Activated T-cell treated with anti-CD3 and anti-CD28 coated beads, Interleukin-2, amount 50 U/mL, for 72 hours (primary cell): ENCODE results near the gene AP3B1. TPM values are rescaled to one million over a fixed set of nuclear protein-coding genes. Genes with fewer than 3 reads are reported as not detected.

Experiments used
- ATAC-seq, 2 donors: fragments of 150-1000 bp; cut with Tn5 transposase; replicated peaks in 1 of 2; 2 replicates each; pipeline ENCODE4 v1.10.0; 2021; ENCODE audit warnings: moderate library complexity in 2 of 2, mild to moderate bottlenecking in 1 of 2
- DNase-seq, 2 donors: peaks; one replicate each; pipeline ENCODE4 v3.0.0; 2021 to 2022; ENCODE audit warnings: mixed read lengths in 1 of 2
- H3K27ac Mint-ChIP-seq: one replicate; pipeline ENCODE4 v1.8.0; 2022; ENCODE audit warnings: mild to moderate bottlenecking, moderate library complexity, mixed read lengths
- H3K27me3 Mint-ChIP-seq: one replicate; pipeline ENCODE4 v1.8.0; 2022; ENCODE audit warnings: low read depth, mixed read lengths
- H3K36me3 Mint-ChIP-seq, 2 donors: one replicate each; pipeline ENCODE4 v1.8.0; 2022; ENCODE audit warnings: mixed read lengths in 2 of 2, mild to moderate bottlenecking in 1 of 2; ENCODE audit not compliant: insufficient read depth in 2 of 2
- H3K4me1 Mint-ChIP-seq: one replicate; pipeline ENCODE4 v1.8.0; 2022; ENCODE audit warnings: low read depth, mixed read lengths
- H3K4me3 Mint-ChIP-seq, 2 donors: one replicate each; pipeline ENCODE4 v1.8.0; 2022; ENCODE audit warnings: mild to moderate bottlenecking in 2 of 2, mixed read lengths in 2 of 2, moderate library complexity in 2 of 2
- H3K9me3 Mint-ChIP-seq, 2 donors: one replicate each; pipeline ENCODE4 v1.8.0; 2022; ENCODE audit warnings: mixed read lengths in 2 of 2
- total RNA-seq, 2 donors: library from RNA; stranded (reverse); gene quantifications; one replicate each; pipeline ENCODE4 v1.2.3, GENCODE V29; 2022

AP3B1 gene
- total RNA-seq, 2 donors from 2014 or later: 43.6 to 45.1 TPM

GRCh38 chr5:78283105-78283504, 11.4 kb downstream of the AP3B1 start:
- H3K4me1 Mint-ChIP-seq: peaks cover 10% of the 10 kb centered on the region
- no peaks in the 10 kb centered on the region for H3K9me3 Mint-ChIP-seq
- H3K36me3 Mint-ChIP-seq: peaks cover 5% of the 10 kb centered on the region in 2 donors
- H3K4me3 Mint-ChIP-seq: no peak overlapping the region
- no peak for DNase-seq
- ATAC-seq: no peak
- no peak overlapping the region for H3K27ac Mint-ChIP-seq
- H3K27me3 Mint-ChIP-seq: no peaks in the 10 kb centered on the region

- no peak for DNase-seq
- ATAC-seq: no peak
Measured at GRCh38 chr5:78280261-78280660, 14.2 kb downstream of the AP3B1 start.

GRCh38 chr5:78279194-78279593, 15.3 kb downstream of the AP3B1 start:
- Mint-ChIP-seq H3K27ac (no peak overlapping the region), H3K4me1 (peaks cover 13% of the 10 kb centered on the region), H3K27me3 (no peaks in the 10 kb centered on the region), H3K36me3 (peaks cover 0 to 1% of the 10 kb centered on the region in 2 donors), H3K4me3 (no peak overlapping the region), H3K9me3 (no peaks in the 10 kb centered on the region)
- no peak for DNase-seq
- no peak for ATAC-seq

More at GRCh38 chr5:78280261-78280660, 14.2 kb downstream of the AP3B1 start:
- H3K4me1 Mint-ChIP-seq: peaks cover 10% of the 10 kb centered on the region
- H3K36me3 Mint-ChIP-seq: peaks cover 1 to 2% of the 10 kb centered on the region in 2 donors
- no peaks in the 10 kb centered on the region for H3K9me3 Mint-ChIP-seq
- no peak overlapping the region for H3K27ac Mint-ChIP-seq
- H3K27me3 Mint-ChIP-seq: no peaks in the 10 kb centered on the region
- no peak overlapping the region for H3K4me3 Mint-ChIP-seq

- DNase-seq: no peak
- no peaks in the 10 kb centered on the region for H3K9me3 Mint-ChIP-seq
- no peak for ATAC-seq
- no peaks in the 10 kb centered on the region for H3K36me3 Mint-ChIP-seq
- no peak overlapping the region for H3K4me3 Mint-ChIP-seq
- H3K27ac Mint-ChIP-seq: no peak overlapping the region
- H3K4me1 Mint-ChIP-seq: peaks cover 6% of the 10 kb centered on the region
- H3K27me3 Mint-ChIP-seq: no peaks in the 10 kb centered on the region
Measured at GRCh38 chr5:78277715-78278114, 16.8 kb downstream of the AP3B1 start.

DNA sequence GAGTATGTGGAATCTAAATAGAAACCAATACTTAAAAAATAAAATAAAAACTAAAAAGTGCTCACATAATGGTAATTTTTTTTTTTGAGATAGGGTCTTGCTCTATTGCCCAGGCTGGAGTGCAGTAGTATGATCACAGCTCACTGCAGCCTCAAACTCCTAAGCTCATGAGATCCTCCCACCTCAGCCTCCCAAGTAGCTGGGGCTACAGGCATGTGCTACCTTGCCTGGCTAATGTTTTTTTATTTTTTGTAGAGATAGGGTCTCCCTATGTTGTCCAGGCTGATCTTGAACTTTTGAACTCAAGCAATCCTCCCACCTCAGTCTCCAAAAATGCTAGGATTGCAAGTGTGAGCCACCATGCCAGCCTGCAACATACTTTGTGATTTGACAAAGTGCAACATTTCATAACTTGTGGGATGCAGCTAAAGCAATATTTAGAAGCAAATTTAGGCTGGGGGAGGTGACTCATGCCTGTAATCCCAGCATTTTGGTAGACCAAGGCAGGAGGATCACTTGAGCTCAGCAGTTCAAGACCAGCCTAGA, 18.4 kb downstream of the AP3B1 start:
- no peaks in the 10 kb centered on the region for H3K36me3 Mint-ChIP-seq
- peaks cover 6% of the 10 kb centered on the region for H3K4me1 Mint-ChIP-seq
- no peak overlapping the region for H3K4me3 Mint-ChIP-seq
- H3K9me3 Mint-ChIP-seq: no peaks in the 10 kb centered on the region
- H3K27ac Mint-ChIP-seq: no peak overlapping the region
- ATAC-seq (no peak), DNase-seq (no peak)
- no peaks in the 10 kb centered on the region for H3K27me3 Mint-ChIP-seq

DNA sequence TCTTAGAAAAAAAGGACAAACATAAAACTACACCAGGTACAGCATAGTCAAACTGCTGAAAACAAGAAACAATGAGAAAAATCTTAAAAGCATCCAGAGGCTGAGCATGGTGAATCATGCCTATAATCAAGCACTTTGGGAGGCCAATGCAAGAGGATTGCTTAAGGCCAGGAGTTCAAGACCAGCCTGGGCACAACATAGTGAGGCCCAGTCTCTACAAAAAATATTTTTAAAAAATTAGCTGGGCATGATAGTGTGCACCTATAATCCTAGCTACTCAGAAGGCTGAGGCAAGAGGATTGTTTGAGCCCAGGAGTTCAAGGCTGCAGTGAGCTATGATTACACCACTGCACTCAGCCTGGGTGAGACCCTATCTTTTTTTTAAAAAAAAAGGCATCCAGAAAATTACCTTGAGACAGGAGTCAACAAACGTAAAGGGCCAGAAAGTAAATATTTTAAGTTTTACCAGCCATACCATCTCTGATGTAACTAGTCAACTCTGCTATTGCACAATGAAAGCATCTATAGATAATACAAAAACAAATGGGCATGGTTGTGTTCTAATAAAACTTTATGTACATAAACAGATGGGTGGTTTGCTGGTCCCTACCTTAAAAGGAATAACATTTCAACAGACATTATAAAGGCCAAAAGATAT, 19.8 kb downstream of the AP3B1 start:
- Mint-ChIP-seq H3K27ac (peak overlapping the region; percentile 33), H3K4me3 (no peak overlapping the region), H3K4me1 (peaks cover 6% of the 10 kb centered on the region), H3K36me3 (no peaks in the 10 kb centered on the region), H3K9me3 (no peaks in the 10 kb centered on the region), H3K27me3 (no peaks in the 10 kb centered on the region)
- no peak for DNase-seq
- ATAC-seq: no peak

DNA sequence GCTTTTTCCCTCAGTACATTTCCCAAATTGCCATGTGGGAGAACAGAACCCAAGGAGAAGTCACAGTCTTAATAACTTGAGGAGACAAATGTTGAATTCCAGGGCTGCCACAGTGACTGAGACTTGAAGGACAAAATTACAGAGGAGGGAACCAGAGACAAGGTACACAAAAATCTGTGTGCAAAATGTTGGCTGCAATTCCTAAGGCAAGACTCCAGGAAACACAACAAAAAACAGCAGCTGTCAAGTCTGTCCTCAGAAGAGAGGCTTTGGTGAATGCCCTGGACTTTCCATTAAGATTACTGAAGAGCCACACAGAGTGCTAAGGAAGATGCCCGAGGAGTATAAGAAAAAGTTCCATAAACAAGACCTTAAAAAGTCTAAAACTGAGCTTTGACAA, 21.1 kb downstream of the AP3B1 start:
- H3K4me3 Mint-ChIP-seq: no peak overlapping the region
- H3K9me3 Mint-ChIP-seq: no peaks in the 10 kb centered on the region
- ATAC-seq: no peak
- no peak for DNase-seq
- no peaks in the 10 kb centered on the region for H3K36me3 Mint-ChIP-seq
- no peaks in the 10 kb centered on the region for H3K27me3 Mint-ChIP-seq
- H3K4me1 Mint-ChIP-seq: peaks cover 6% of the 10 kb centered on the region
- H3K27ac Mint-ChIP-seq: no peak overlapping the region

- Mint-ChIP-seq H3K9me3 (no peaks in the 10 kb centered on the region), H3K27me3 (no peaks in the 10 kb centered on the region), H3K27ac (no peak overlapping the region), H3K4me3 (no peak overlapping the region), H3K4me1 (peaks cover 6% of the 10 kb centered on the region), H3K36me3 (no peaks in the 10 kb centered on the region)
- DNase-seq (no peak), ATAC-seq (no peak)
Measured at GRCh38 chr5:78271766-78272165, 22.7 kb downstream of the AP3B1 start.

- DNase-seq (no peak), ATAC-seq (no peak)
- H3K4me1 Mint-ChIP-seq: peaks cover 3% of the 10 kb centered on the region
- H3K36me3 Mint-ChIP-seq: peaks cover 0 to 4% of the 10 kb centered on the region in 2 donors
- H3K4me3 Mint-ChIP-seq: no peak overlapping the region
- H3K27ac Mint-ChIP-seq: no peak overlapping the region
- no peaks in the 10 kb centered on the region for H3K9me3 Mint-ChIP-seq
- no peaks in the 10 kb centered on the region for H3K27me3 Mint-ChIP-seq
Measured at GRCh38 chr5:78269088-78269703, 25.3 kb downstream of the AP3B1 start.

GRCh38 chr5:78268356-78268755, 26.1 kb downstream of the AP3B1 start:
- no peak overlapping the region for H3K4me3 Mint-ChIP-seq
- no peak overlapping the region for H3K27ac Mint-ChIP-seq
- H3K9me3 Mint-ChIP-seq: no peaks in the 10 kb centered on the region
- DNase-seq (no peak), ATAC-seq (no peak)
- no peaks in the 10 kb centered on the region for H3K27me3 Mint-ChIP-seq
- no peaks in the 10 kb centered on the region for H3K4me1 Mint-ChIP-seq
- peaks cover 0 to 4% of the 10 kb centered on the region in 2 donors for H3K36me3 Mint-ChIP-seq

- Mint-ChIP-seq H3K4me1 (no peaks in the 10 kb centered on the region), H3K27me3 (no peaks in the 10 kb centered on the region), H3K27ac (no peak overlapping the region), H3K36me3 (peaks cover 4 to 8% of the 10 kb centered on the region in 2 donors), H3K9me3 (no peaks in the 10 kb centered on the region), H3K4me3 (no peak overlapping the region)
- DNase-seq (no peak), ATAC-seq (no peak)
Measured at GRCh38 chr5:78265163-78265562, 29.3 kb downstream of the AP3B1 start.

- ATAC-seq: no peak
- H3K36me3 Mint-ChIP-seq: peaks cover 4 to 8% of the 10 kb centered on the region in 2 donors
- H3K9me3 Mint-ChIP-seq: no peaks in the 10 kb centered on the region
- no peak for DNase-seq
- H3K27ac Mint-ChIP-seq: no peak overlapping the region
- H3K4me1 Mint-ChIP-seq: no peaks in the 10 kb centered on the region
- H3K4me3 Mint-ChIP-seq: no peak overlapping the region
- no peaks in the 10 kb centered on the region for H3K27me3 Mint-ChIP-seq
Measured at GRCh38 chr5:78264600-78264999, 29.9 kb downstream of the AP3B1 start.

DNA sequence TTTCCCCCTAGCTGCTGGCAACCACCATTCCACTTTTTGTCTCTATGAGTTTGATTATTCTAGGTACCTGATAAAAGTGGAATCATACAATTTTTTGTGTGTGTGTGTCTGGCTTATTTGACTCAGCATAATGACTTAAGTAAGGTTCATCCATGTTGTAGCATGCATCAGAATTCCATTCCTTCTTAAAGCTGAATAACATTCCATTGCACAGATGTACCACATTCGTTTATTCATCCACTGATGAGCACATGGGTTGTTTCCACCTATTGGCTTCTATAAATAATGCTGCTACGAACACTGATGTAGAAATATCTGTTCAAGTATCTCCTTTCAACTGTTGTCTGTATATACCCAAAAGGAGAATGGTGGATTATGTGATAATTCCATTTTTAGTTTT, 33.7 kb downstream of the AP3B1 start:
- Mint-ChIP-seq H3K9me3 (no peaks in the 10 kb centered on the region), H3K36me3 (peaks cover 12 to 16% of the 10 kb centered on the region in 2 donors), H3K27me3 (no peaks in the 10 kb centered on the region), H3K4me3 (no peak overlapping the region), H3K4me1 (no peaks in the 10 kb centered on the region), H3K27ac (no peak overlapping the region)
- DNase-seq: no peak
- no peak for ATAC-seq
